H9 (cell line): ENCODE measurements around the gene B9D2. TPM values are rescaled to one million over a fixed set of nuclear protein-coding genes. Genes with fewer than 3 reads are reported as not detected.

Experiments used
- DNase-seq: peaks from one replicate; pipeline ENCODE4 v3.0.0-alpha.2; 2017
- H2AFZ ChIP-seq: one replicate; pipeline ENCODE4 v1.6.1; 2013; ENCODE audit warnings: mild to moderate bottlenecking, low read length, control low read depth, moderate library complexity
- H2AK5ac ChIP-seq: 2 replicates; pipeline ENCODE4 v1.6.1; 2013; ENCODE audit warnings: low read length, control low read depth, mixed read lengths; ENCODE audit not compliant: insufficient read length
- H2BK120ac ChIP-seq: one replicate; pipeline ENCODE4 v1.6.1; 2013; ENCODE audit warnings: low read depth, mild to moderate bottlenecking, low read length, control low read depth, inconsistent platforms; ENCODE audit not compliant: poor library complexity, severe bottlenecking
- H2BK12ac ChIP-seq: 2 replicates; pipeline ENCODE4 v1.6.1; 2013; ENCODE audit warnings: low read length, control low read depth, mixed read lengths, low read depth; ENCODE audit not compliant: insufficient read length
- H2BK15ac ChIP-seq: 2 replicates; pipeline ENCODE4 v1.6.1; 2013; ENCODE audit warnings: low read depth, low read length, control low read depth
- H2BK20ac ChIP-seq: one replicate; pipeline ENCODE4 v1.6.1; 2013; ENCODE audit warnings: low read depth, mild to moderate bottlenecking, low read length, control low read depth, inconsistent platforms; ENCODE audit not compliant: poor library complexity, severe bottlenecking
- H2BK5ac ChIP-seq: 2 replicates; pipeline ENCODE4 v1.6.1; 2013; ENCODE audit warnings: low read length, control low read depth, mixed read lengths; ENCODE audit not compliant: insufficient read length
- H3K14ac ChIP-seq: 2 replicates; pipeline ENCODE4 v1.6.1; 2013; ENCODE audit warnings: low read length, control low read depth; ENCODE audit not compliant: insufficient read depth
- H3K18ac ChIP-seq: 2 replicates; pipeline ENCODE4 v1.6.1; 2013; ENCODE audit warnings: low read depth, mild to moderate bottlenecking, mixed read lengths, low read length, control low read depth; ENCODE audit not compliant: insufficient read length
- H3K23ac ChIP-seq: 2 replicates; pipeline ENCODE4 v1.6.1; 2013; ENCODE audit warnings: low read length, control low read depth, mixed read lengths, low read depth; ENCODE audit not compliant: insufficient read length
- H3K23me2 ChIP-seq: 2 replicates; pipeline ENCODE4 v1.6.1; 2013; ENCODE audit warnings: low read depth, mild to moderate bottlenecking, mixed read lengths, low read length, control low read depth; ENCODE audit not compliant: insufficient read length, poor library complexity, severe bottlenecking
- H3K27ac ChIP-seq: 2 replicates; pipeline ENCODE4 v1.5.1; 2013; ENCODE audit warnings: low read length, control low read depth, mixed read lengths, low read depth; ENCODE audit not compliant: insufficient read length
- H3K27me3 ChIP-seq: 2 replicates; pipeline ENCODE4 v1.6.1; 2013; ENCODE audit warnings: low read length, control low read depth, inconsistent platforms; ENCODE audit not compliant: insufficient read depth
- H3K4ac ChIP-seq: 2 replicates; pipeline ENCODE4 v1.6.1; 2013; ENCODE audit warnings: low read depth, mild to moderate bottlenecking, control low read depth, inconsistent platforms, low read length, moderate library complexity
- H3K4me1 ChIP-seq: 2 replicates; pipeline ENCODE4 v1.6.1; 2013; ENCODE audit warnings: low read length, control low read depth, inconsistent platforms; ENCODE audit not compliant: insufficient read depth
- H3K4me2 ChIP-seq: 2 replicates; pipeline ENCODE4 v1.6.1; 2013; ENCODE audit warnings: low read length, control low read depth, mixed read lengths; ENCODE audit not compliant: insufficient read length, insufficient read depth
- H3K56ac ChIP-seq: 2 replicates; pipeline ENCODE4 v1.6.1; 2013; ENCODE audit warnings: low read depth, mild to moderate bottlenecking, mixed read lengths, low read length, control low read depth; ENCODE audit not compliant: insufficient read length
- H3K79me1 ChIP-seq: 2 replicates; pipeline ENCODE4 v1.6.1; 2013; ENCODE audit warnings: low read depth, mild to moderate bottlenecking, moderate library complexity, low read length, control low read depth, inconsistent platforms; ENCODE audit not compliant: insufficient read depth, poor library complexity, severe bottlenecking
- H3K79me2 ChIP-seq: 2 replicates; pipeline ENCODE4 v1.6.1; 2013; ENCODE audit warnings: low read length, control low read depth, inconsistent platforms; ENCODE audit not compliant: insufficient read depth
- H3K9ac ChIP-seq: 2 replicates; pipeline ENCODE4 v1.6.1; 2013; ENCODE audit warnings: low read length, control low read depth, mixed read lengths; ENCODE audit not compliant: insufficient read length; ENCODE audit errors: extremely low read depth
- H3K9me3 ChIP-seq: one replicate; pipeline ENCODE4 v1.6.1; 2013; ENCODE audit warnings: low read depth, low read length, inconsistent platforms; ENCODE audit not compliant: control insufficient read depth
- H3T11ph ChIP-seq: one replicate; pipeline ENCODE4 v1.6.1; 2013; ENCODE audit warnings: mild to moderate bottlenecking, low read length, control low read depth, inconsistent platforms
- H4K20me1 ChIP-seq: one replicate; pipeline ENCODE4 v1.6.1; 2013; ENCODE audit not compliant: control insufficient read depth, insufficient read length, insufficient read depth
- H4K5ac ChIP-seq: 2 replicates; pipeline ENCODE4 v1.6.1; 2013; ENCODE audit warnings: low read depth, mild to moderate bottlenecking, mixed read lengths, low read length, control low read depth; ENCODE audit not compliant: insufficient read length
- H4K8ac ChIP-seq: replicated peaks from 2 replicates; pipeline ENCODE4 v1.6.1; 2013; ENCODE audit warnings: low read length, control low read depth, mixed read lengths, low read depth; ENCODE audit not compliant: insufficient read length
- H4K91ac ChIP-seq: 2 replicates; pipeline ENCODE4 v1.6.1; 2013; ENCODE audit warnings: low read depth, mild to moderate bottlenecking, moderate library complexity, mixed read lengths, low read length, control low read depth; ENCODE audit not compliant: insufficient read length
- H3K27ac Mint-ChIP-seq, 3 experiments: 2 replicates in 2 of 3; 3 replicates in 1 of 3; pipeline ENCODE4 v1.8.0; 2020 to 2021; ENCODE audit warnings: mixed read lengths in 3 of 3, mild to moderate bottlenecking in 1 of 3, moderate library complexity in 1 of 3
- H3K27me3 Mint-ChIP-seq: 2 replicates; pipeline ENCODE4 v1.8.0; 2021; ENCODE audit warnings: low read depth, mild to moderate bottlenecking, moderate library complexity, mixed read lengths
- H3K36me3 Mint-ChIP-seq, 3 experiments: 2 replicates in 2 of 3; 3 replicates in 1 of 3; pipeline ENCODE4 v1.8.0; 2020 to 2021; ENCODE audit warnings: low read depth in 3 of 3, mixed read lengths in 3 of 3; ENCODE audit not compliant: insufficient read depth in 1 of 3
- H3K4me1 Mint-ChIP-seq, 2 experiments: 2 replicates each; pipeline ENCODE4 v1.8.0; 2020; ENCODE audit warnings: mixed read lengths in 2 of 2
- H3K4me3 Mint-ChIP-seq, 2 experiments: 2 replicates in 1 of 2; 3 replicates in 1 of 2; pipeline ENCODE4 v1.8.0; 2020 to 2021; ENCODE audit warnings: mild to moderate bottlenecking in 2 of 2, mixed read lengths in 2 of 2, moderate library complexity in 1 of 2
- H3K9me3 Mint-ChIP-seq, 2 experiments: 2 replicates in 1 of 2; 3 replicates in 1 of 2; pipeline ENCODE4 v1.8.0; 2020; ENCODE audit warnings: mild to moderate bottlenecking in 2 of 2, mixed read lengths in 2 of 2, moderate library complexity in 1 of 2
- CTCF ChIP-seq: fragments of 200-600 bp; sonication (generic); conservative IDR thresholded peaks from 3 replicates; pipeline ENCODE4 v1.8.0; 2021; ENCODE audit warnings: antibody characterized with exemption, mild to moderate bottlenecking
- WGBS: extraction: QIAGEN DNeasy Blood & Tissue Kit; methylation state at CpG from one replicate; pipeline ENCODE4 v1.1.7; 2013; ENCODE audit warnings: missing lambda C conversion rate, low lambda C conversion rate, mixed read lengths; ENCODE audit not compliant: insufficient read length; ENCODE audit errors: extremely low coverage; 5-methylcytosine and 5-hydroxymethylcytosine counted together
- total RNA-seq: library from RNA; stranded (reverse); gene quantifications from 2 replicates; pipeline ENCODE4 v1.2.1, GENCODE V29; 2021

B9D2 gene
- total RNA-seq, 1 experiment from 2014 or later, result 4.8 TPM

GRCh38 chr19:41328842-41329225, 35.1 kb downstream of the B9D2 start:
- H3K56ac ChIP-seq, result no peak overlapping the region
- WGBS, result no CpG with 5 or more reads among the region's 1 CpG
- DNase-seq, result no peak
- no peaks in the 10 kb centered on the region for H3K9me3 ChIP-seq
- H3K18ac ChIP-seq, result no peak overlapping the region
- no peak overlapping the region for H3K23ac ChIP-seq
- peak overlapping the region; percentile 45 to 58 (median 57); a peak in 3 of 7 replicates for H3K27ac Mint-ChIP-seq
- H2BK15ac ChIP-seq, result no peak overlapping the region
- H3K27ac ChIP-seq, result no peak overlapping the region
- H3K14ac ChIP-seq, result no peak overlapping the region; the same call in 1 of the 2 replicates
- no peak overlapping the region for H4K5ac ChIP-seq
- H3K27me3 Mint-ChIP-seq, result peaks cover 1% of the 10 kb centered on the region; the same call in 1 of the 2 replicates
- no peak for TF ChIP-seq CTCF
- H3K27me3 ChIP-seq, result no peaks in the 10 kb centered on the region
- H3K4me3 Mint-ChIP-seq, result peak overlapping the region in 1 of 2 experiments; percentile 24; a peak in 1 of 5 replicates
- no peak overlapping the region for H2BK120ac ChIP-seq
- H2BK5ac ChIP-seq, result no peak overlapping the region
- H3K23me2 ChIP-seq, result peaks cover 14% of the 10 kb centered on the region
- peaks cover 33 to 52% of the 10 kb centered on the region in 2 experiments for H3K4me1 Mint-ChIP-seq
- H3K4me2 ChIP-seq, result no peak overlapping the region
- peaks cover 0 to 33% (median 0%) of the 10 kb centered on the region in 3 experiments; a peak in 2 of 7 replicates for H3K36me3 Mint-ChIP-seq
- no peak overlapping the region for H4K91ac ChIP-seq
- H4K8ac ChIP-seq, result no peak overlapping the region
- H2AK5ac ChIP-seq, result no peak overlapping the region
- no peak overlapping the region for H2AFZ ChIP-seq
- H3K9ac ChIP-seq, result no peak overlapping the region
- H2BK12ac ChIP-seq, result no peak overlapping the region
- H3K79me1 ChIP-seq, result no peaks in the 10 kb centered on the region
- no peak overlapping the region for H2BK20ac ChIP-seq
- H3K79me2 ChIP-seq, result no peaks in the 10 kb centered on the region
- no peak overlapping the region for H3K4ac ChIP-seq
- peaks cover 12% of the 10 kb centered on the region; the same call in 1 of the 2 replicates for H3K4me1 ChIP-seq
- peaks cover 3% of the 10 kb centered on the region for H4K20me1 ChIP-seq
- H3T11ph ChIP-seq, result no peak overlapping the region
- no peaks in the 10 kb centered on the region for H3K9me3 Mint-ChIP-seq
